ENCODE measurements around the gene CTIF.

Gene CTIF

DNA sequence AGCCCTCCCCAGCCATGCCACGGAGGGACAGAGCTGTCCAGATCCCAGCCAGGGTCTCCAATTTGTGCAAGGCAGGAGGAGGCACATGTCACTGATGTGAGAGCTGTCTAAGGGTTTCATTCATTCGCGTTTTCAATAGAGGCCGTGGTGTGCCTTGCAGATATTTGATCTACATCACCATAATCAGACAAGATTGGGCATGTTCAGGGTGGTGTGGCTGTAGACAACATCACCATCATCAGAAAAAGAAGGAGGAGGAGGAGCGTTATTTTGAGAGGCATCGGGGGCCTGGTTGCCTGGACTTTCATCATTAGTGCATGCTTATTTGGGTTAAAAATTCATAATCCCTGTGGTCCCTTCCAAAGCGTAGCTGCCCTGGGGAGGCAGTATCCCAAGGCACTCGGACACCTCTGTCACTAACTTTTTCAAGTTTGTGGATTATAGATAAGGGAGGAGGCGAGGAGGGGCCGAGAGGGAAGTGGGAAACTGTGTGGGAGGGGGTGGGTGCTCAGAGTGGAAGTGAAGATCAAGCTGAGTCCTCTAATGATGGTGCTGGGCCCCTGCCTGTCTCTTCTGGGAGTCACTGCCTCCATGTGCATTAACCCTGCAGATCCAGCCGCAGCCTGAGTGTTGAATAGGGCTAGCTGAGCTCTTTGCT, 194.1 kb downstream of the CTIF start:
- DNase-seq (ENCODE audit: low spot score) = no peak

DNA sequence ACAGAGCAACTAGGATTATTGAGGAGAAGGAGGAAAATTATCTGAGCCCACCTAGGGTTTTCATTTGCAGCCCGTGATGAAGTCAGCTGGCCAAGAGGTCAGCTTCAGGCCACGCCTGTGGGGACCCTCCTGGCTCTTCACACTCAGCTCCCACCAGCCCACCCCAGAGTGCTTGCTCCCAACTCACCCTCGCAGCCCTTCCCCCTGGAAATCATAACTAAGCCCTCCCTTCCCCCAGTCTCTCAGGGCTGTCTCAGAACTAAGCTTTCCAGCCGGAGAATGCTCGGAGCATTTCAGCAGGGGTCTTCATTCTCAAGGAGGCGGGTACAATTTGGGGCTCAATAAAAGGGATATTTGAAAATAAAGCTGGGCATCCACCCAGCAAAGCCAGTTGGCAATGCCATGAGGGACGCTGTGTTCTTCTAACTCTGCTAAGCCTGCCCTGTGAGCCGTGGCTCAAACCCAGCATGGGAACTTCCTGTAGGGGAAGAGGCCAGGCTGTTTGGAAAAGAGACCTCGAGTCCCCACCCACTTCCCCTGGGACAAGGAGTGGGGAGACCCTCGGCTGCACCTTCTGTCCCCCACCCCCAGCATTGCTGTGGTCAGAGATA, 194.9 kb downstream of the CTIF start:
- DNase-seq (ENCODE audit: low spot score) = no peak

DNA sequence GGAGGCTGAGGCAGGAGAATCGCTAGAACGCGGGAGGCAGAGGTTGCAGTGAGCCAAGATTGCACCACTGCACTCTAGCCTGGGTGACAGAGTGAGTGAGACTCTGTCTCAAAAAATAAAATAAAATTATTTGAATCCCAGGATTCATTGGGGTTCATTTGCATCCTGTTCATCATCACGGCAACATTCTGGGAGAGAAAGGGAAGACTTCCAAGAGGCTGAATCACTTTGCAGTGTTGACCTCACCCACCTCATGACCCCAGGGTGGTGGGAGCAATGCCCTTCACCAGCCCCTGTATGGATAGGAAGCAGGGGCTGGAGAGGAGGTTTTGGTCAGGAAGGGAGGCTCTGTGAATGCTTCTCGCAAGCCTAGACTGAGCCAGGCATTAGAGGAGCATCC, 195.6 kb downstream of the CTIF start:
- DNase-seq (ENCODE audit: low spot score) = no peak

DNA sequence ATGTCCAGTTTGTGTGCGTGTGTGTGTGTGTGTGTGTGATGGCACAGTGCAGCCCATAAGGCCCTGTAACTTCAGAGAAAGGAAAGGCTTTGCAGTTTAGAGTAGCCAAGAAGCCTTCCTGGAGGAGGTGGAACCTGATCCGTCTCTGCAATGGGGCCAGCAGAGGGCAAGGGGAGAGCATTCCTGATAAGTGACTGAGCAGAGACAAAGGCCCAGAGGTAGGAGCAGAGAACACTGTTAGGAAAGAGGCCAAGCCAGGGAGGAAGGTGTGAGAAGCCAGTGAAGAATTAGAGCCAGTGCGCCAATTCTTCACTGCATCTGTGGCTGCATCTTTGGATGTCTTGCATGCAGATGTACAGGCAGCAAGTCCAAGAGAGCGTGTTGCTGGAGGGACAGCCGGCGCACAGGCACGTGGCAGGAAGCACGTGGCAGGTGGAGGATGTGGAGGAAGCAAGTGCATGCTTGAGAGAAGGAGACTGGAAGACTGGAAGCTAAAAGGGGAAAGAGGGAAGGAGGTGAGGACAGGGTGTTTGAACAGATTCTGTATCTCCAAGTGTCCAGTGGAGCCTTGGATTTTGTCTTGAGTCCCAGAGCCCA, 196.3 kb downstream of the CTIF start:
- no peak for DNase-seq (ENCODE audit: low spot score)

DNA sequence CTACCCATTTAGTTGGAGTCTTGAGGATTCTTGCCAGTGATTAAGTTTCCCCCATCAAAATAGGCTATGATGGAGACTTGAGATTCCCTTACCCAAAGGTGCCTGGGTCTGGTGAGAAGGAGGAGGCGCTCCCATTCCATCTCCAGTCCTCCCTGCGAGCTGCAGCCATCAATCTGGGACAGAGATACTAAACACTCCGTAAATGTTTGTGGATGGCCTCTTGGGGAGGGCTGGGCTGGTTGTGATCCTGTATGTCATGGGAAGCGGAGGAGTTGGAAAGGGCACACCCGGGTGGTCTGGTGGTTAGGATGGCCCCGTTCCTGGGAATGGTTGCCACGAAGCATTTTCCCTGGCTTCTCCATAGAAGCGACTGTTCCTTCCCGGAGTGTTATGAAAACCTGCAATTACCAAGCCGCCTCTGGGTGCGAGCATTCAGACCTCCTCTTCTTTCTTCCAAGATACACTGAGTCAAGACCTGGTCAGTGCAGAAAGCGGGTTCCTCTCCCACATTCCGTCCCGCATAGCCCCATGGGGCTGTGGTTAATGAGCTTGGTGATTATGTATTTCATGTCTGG, 196.9 kb downstream of the CTIF start:
- DNase-seq (ENCODE audit: low spot score) = no peak

DNA sequence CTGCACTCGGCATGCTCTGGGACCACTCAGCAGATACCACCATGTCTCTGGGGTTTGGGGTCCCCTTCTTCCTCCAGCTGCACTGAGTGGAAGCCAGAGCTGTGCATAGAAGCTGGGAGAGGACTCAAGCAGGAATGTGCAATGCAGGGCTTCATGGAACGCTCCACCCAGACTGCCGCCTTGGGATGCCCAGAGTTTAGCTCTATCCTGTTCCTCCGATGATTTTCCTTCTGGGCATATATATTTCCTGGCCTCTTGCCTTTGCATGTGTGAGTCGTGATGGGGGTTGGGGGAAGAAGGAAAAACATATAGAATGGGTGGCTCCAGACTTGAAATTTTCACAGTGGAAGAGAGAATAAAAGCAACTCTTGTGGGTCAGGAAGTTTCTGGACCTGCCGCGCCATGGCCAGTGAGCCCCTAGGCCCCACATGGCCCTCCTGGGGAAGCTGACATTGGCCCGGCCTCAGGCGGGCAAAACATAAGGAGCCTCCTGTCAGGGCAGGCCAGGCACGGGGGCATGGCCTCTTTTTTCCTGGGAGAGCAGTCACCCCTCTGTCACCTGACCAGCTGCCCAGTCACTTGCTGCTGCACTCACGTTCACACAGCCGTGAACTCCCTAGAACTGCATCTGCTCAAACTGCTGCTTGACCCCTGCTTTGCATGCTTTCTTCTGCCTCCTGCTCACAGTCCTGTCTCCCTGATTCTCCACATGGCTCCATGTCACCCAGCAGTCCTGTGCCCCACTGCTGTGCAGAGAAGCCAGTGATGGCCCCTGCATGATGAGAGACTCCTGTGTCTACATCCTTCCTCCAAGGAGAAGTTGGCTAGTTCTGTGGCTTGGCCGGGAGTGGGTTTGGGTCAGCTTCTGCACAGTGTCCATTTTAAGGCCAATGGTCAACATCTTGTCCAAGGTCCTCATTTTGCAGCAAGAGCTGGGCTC, 197.8 kb downstream of the CTIF start:
- DNase-seq (ENCODE audit: low spot score) = no peak

DNA sequence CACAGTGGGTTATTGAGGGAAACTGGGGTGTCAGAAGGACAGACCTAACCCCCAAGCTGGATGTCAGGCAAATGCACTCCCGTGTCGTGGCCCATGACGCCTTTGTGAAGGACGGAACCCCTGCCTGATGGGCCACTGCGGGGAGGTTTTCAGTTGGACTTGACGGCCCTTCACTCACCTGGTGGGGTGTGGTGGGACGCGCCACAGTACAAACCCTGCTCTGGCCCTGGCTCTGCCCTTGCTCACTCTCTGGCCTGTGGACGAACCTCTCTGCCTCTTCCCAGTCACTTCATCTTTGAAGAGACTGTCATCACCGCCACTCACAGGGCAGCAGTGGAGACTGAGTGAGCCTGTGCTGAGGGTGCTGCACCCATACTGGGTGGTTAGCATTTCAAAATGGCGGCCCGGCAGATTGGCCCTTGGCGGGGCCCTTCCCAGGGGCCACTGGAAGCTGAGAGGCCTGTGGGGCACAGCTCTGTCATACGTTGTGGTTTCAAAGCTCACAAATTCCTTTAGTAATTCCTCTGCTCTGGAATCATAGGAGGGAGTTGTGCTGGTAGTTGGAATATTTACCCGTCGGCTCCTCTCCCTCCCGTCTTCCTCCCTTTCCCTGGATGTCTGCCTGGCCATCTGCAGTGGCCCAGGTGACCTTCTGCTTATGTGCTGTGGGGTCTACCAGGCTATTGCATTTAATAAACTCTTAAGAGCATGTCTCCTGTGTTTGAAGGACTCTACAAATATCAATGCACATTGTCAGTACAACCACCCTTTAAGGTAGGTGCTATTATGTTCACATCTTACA, 200.6 kb downstream of the CTIF start:
- DNase-seq (ENCODE audit: low spot score) = no peak

DNA sequence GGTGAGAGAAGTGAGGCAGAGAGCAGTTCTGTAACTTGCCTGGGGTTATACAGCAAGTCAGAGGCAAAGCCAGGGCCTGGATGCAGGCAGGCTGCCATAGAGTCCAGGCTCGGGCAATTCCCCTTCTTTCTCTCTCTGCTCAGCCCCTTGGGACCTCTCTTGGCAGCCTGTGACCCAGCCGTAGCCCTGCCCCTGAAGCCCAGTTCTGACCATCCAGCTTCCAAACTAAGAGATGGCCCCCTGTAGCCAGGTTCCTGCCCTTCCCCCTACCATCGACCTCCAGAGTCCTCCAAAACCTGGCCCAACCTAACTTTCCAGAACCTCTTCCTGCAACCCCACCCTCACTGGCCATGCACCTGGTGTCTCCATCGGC, 201.2 kb downstream of the CTIF start:
- DNase-seq (ENCODE audit: low spot score) = no peak

DNA sequence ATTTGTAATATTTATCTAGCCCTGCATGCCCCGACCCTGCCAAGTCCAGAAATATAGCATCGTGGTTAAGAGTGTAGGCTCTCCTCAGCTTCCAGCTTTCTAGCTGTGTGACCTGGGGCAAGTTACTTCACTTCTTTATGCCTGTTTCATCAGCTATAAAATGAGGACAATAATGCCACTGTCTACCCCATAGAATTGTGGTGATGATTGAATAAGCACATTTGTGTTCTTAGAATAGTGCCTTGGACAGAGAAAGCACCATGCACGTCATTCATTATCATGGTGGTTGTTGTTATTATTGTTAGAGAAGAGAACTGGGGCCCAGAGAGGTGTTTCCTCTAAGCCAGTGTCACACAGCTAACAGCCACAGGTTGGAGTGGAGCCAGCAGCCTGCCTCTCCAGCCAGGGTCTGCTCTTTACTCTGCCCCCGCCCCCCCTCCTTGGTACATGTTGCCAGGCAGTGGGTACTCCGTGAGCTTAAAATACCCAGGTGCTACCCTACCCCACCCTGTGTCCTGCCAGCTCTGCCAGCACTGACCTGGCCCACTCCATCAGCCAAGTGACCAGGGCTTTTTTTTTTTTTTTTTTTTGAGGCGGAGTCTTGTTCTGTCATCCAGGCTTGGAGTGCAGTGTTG, 202.1 kb downstream of the CTIF start:
- no peak for DNase-seq (ENCODE audit: low spot score)

DNA sequence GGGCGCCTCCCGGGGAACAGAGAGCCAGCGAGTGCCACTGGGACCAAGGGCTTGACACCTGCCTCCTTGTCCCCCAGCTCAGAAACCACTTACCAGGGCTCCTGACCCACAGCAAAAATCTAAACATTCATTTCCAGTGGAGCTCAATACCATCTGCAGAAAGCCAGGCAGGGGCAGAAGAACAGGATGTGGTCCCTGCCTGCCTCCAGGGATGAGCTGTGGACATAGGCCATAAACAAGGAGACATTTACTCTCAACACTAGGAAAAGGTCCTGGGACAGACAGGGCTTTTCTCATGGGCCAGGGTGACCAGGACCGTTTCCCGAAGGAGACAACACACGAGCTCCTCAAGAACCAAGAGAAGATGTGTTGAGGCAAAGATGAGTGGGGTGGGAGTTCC, 203.0 kb downstream of the CTIF start:
- DNase-seq (ENCODE audit: low spot score) = no peak

DNA sequence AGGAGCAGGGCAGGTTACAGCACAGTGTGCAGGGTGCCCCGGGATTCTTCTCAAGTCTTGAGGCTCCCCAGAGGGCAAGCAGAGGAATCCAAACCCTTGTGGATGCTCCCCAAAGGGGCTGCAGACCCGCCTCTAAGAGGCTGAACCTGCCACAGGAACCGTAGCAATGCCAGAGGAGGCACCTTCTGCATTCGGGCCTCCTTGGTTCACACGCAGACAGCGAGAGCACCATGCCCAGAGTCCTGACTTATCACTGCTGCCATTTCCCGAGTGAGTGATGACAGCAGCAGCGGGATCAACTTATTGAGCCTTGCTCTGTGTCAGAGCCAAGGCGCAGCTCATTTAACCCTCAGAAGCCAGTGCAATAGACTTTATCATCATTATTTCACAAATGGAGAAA, 203.5 kb downstream of the CTIF start:
- DNase-seq (ENCODE audit: low spot score) = no peak

DNA sequence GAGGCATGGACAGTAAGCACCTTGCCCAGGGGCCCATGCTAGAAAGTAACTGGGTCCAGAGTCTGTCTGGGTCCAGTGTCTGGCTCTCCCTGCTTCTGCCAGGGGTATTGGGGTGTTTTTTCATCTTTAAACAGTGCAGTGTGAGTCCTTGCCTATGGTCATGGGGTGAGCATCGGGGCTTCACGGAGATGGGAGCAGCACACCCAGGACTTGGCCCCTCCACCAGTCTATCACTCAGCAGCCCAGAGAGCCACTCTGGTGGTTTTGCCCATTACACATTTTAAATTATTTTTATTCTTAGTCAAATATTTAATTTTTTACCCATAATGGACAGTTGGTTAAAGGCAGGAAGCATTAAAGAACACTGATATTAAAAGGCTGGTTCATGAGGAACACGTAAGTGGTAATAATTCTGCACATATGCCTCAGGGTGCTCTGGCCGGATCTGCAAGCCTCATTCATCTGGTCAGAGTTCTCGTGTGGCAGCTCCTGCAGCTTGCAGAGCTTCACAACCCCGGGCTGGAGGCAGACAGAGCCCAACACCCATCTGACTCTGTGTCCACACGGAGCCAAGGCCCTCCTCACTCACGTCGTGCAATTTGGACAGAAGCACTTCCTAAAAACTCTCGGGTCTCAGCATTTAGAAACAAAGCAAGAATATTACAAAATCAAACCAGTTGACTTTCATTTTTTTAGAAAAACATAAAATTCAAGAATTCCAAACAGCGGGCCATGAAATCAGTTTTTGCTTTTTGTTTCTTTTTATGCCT, 204.1 kb downstream of the CTIF start:
- DNase-seq (ENCODE audit: low spot score) = no peak

DNA sequence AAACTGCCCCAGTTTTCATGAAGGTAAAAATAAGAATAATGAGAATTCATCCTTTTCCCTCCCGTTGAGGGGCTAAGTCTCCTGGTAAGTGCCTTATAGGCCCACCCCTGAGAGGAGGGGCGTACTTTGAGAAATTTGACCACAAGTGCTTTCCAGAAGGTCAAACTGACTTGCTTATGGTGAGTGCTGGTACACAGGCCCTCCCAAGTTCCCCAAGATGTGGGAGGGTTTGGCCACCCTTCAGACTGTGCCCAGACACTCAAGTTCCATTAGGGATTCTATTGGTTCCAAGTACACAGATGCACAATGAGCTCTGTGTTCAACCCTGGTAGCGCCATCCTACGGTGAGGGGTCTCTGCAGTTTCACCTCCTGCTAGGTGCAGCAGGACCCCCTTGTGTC, 205.1 kb downstream of the CTIF start:
- DNase-seq (ENCODE audit: low spot score) = no peak

DNA sequence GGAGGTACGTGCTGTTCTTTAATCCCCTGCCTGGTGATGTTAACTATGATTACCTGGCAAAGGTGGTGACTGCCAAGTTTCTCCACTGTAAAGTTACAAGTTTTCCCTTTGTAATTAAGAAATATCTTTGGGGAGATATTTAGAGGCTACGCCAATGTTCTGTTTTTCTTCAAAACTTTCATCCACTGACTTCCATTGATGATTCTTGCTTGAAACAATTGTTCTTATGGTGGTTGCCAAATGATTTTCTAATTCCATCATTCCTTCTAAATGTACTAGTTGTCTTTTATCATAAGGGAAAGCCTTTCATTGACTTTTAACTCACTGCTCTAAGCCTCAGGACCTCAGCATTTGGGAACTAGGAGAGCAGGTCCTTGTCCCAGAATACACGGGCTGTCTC, 206.5 kb downstream of the CTIF start:
- no peak for DNase-seq (ENCODE audit: low spot score)

DNA sequence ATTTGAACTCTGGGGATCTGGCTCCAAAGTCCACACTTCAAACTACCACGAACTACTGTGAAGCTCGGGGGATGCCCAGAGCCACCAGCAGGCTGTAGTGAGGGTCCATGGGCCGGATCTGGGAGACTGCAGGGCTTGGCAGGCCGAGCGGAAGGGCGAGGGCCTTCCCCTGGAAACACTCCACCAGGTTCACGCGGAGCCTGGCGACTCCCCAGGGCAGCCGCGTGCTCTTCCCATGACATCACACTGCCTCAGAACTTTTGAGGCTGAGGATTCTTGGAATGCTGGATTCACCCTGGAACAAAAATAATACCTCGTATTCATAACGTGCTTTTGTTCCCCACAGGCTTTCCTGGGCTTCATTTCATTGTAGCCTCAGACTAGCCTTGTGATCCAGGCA, 210.9 kb downstream of the CTIF start:
- DNase-seq (ENCODE audit: low spot score) = no peak

DNA sequence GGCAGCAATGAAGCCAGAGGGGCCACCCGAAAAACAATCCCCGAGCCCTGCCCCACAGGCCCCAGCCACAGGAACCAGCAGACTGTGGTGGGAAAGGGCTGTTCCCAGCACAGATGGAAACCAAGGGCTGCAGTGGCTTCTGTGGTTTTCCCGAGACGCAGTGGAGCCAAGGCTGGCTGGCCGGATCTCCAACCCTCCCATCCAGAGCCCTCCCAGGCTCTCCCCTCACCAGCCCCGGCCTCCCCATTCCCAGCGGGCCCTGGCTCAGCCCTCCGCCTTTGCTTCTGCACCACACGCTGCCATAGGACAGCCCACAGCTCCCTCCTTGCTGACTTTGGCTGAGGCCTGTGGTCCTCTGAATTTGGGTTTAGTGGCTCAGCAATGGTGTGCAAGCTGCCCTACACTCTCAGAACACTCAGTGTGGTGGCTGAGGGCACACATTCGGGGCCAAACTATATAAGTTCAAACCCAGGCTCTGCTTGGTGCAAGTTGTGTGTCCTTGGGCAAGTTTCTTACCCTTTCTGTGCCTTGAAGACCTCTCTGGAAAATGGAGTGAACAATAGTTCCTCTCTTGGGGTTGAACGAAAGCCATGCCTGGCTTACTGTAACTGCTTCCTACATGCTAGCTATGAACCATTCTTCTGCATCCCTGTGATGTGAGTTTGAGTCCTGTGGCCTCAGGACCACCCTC, 211.8 kb downstream of the CTIF start:
- DNase-seq (ENCODE audit: low spot score) = no peak

DNA sequence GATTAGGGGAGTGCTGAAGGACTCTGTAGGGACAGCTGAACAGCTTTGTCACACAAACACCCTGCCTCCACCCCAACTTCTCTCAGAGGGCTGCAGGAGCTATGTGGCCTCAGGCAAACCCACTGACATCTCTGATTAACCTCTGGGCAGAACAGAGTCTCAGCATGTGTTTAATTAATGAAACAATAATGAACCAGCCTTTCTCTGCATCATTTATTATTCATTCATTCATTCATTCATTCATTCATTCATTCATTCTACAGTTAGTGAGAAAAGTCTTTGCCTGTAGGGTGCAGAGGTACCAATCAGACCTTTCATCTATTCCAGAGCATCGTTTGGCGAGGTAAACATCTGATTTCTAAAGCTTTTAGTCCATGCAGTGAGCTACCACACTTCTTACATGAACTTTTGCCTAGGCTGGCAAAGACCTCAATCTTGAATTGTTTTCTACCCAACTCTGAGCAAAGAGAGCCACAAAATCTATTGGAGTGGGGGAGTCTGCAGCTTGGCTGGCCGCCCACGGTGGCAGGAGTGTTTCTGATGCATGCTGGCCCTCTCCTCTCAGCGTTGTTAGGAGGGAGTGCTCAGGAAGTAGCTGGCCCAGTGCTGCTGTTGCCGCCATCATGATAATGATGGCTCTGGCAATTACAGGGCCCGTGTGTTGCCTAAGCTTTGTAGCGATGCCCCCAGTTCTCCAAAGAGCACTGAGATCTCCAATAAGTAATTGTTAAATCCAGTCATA, 213.1 kb downstream of the CTIF start:
- DNase-seq (ENCODE audit: low spot score) = no peak

DNA sequence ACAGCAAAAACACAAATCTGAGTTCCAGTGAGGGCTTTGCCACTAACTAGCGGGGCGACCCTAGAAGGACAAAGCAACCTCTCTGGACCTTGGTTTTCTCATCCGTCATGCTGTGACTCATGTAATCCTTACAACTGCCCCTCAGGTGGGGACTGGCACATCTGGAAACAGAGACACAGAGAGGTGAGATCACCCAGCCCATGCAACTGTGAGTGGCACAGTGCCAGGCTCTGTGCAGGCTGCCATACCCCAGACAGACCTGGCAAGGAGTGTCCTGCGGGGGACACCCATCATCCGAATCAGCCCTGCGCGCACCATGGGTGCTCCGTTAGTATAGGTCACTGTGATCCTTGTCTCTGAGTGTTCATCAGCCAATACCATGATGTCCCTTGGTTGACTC, 213.6 kb downstream of the CTIF start:
- DNase-seq (ENCODE audit: low spot score) = no peak

DNA sequence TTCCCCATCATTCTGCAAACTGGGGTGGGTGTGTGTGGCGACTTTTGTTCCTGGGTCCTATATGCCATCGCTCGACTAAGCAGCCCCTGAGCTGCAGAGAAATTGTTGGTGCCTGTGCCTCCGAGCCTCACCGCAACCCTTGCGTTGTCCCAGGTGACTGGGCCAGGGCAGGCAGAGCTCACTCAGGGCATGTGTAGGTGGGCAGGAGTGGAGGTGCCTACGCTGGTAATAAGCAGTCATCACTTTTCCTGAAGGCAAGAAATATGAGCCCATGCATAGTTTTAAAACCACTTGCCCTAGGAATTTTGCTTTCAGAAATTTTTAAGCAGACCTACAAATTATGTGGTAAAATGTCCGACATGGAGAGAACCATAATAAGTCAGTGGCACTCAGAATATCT, 214.1 kb downstream of the CTIF start:
- no peak for DNase-seq (ENCODE audit: low spot score)

Measured in hematopoietic multipotent progenitor cell treated with erythropoietin and hydrocortisone succinate and interleukin-3 and kit ligand, for 15 days (in vitro differentiated cells).